NCI-H526 (cell line): ENCODE measurements around the gene TMEM52B.
"Not testable (repeated sequence)": the region's sequence is repeated elsewhere in the genome, so short reads cannot be mapped to it uniquely, and the experiment has no call there.

Experiments used
- DNase-seq, 2 experiments: peaks; one replicate each; lab custom pipeline; 2025; lab: John Stamatoyannopoulos, UW

TMEM52B gene

DNA sequence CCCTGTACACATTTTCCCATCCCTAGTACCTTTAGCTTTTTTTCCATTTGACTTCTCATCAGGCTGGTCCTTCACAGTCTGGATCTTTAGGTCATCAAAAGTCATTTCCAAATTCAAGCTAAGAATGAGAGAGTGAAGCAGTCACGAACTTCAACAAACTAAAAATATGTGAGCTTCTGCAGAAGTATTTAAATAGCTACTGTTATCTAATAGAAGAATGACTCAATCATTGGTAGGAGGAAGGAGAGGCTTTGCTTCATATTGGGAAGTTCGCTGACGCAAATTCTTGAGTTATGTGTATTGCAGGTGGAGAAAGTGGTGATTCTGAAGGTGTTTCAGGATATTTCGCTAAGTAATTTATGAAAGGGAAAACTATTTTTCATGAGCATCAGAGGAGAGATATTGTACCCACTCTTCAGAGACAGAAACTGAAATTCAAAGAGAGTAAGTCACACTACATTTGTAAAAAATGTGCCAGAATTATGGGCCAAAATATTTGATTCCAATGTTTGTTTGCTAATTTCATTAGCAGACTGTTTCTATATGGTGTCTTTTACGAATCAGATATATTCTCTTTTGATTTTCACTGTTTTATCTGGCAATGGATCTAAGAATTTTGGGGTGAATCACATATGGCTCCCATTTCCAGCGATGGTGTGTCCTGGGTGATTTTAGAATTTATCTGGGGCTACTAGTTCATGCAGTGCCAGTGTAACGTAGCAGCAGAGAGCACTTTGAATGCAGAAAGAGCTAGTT is 6.7 kb upstream of the TMEM52B start, which contains the start of gene OLR1:
OLR1 (minus strand) TSS at position 160 of the 756 bp plus-strand sequence; CDS start at position 105, 55 bp downstream.
- no peak for DNase-seq

DNA sequence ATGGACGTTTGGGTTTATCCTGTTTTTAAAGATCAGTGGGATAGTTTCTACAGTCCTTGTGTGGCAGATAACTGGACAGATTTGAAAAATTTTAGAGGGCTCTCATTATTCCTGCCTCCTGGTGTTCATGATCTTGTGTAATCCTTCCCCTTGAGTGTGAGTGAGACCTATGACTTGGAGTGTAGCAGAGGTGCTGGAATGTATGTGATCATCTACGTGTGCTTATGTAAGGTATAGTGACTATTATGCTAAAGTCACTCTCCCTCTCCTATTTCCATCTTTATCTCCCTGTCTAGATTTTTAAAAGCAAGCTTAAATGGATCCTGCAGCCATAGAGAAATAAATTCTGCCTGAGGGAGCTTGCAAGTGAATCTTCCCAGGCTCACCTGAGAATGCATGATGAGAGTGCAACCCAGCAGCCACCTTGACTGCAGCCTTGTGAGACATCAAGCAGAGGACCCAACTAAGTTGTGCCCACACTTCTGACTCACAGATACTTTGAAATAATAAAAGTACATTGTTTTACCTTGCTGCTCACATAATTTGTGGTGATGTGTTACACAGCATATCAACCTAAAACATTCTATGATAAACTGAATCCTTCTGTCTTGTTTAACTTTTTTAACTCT is 3.7 kb upstream of the TMEM52B start:
- DNase-seq = no peak

DNA sequence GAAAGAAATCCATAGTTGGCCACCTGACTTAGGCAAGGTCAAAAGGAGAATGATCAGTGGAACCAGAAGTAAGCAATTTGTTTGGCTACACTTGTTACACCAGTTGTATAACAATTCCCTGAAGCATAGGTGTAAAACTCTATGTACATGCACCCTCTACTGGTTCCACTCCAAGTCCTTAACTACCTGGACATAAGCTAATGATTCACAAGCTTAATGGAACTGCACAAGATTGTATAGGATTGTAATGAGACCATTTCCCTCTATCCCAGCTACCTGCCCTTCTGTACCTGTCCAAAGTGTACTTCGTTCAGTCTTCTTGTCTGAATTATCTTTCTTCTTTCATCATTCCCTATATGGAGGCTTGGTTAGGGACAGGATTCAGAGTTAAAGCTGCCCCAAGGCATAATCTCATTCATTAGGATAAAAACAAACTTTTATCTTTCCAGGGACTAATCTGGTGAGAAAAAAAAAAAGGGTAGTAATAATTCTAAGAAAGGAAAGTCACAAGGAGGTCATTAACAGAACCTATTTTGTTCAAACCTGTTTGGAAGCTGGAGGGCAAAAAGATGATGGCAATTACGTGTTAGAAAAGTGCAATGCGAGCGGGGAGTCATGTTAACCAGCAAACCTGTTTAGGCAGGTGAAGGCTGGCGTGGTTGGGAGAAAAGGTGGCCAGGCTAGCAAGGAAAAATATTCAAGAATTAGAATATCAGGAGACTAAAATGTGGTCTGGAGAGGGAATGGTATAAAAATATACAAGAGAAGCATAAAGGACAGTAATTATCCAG is 2.8 kb upstream of the TMEM52B start:
- peak in 1 of 2 experiments; percentile 11 for DNase-seq

DNA sequence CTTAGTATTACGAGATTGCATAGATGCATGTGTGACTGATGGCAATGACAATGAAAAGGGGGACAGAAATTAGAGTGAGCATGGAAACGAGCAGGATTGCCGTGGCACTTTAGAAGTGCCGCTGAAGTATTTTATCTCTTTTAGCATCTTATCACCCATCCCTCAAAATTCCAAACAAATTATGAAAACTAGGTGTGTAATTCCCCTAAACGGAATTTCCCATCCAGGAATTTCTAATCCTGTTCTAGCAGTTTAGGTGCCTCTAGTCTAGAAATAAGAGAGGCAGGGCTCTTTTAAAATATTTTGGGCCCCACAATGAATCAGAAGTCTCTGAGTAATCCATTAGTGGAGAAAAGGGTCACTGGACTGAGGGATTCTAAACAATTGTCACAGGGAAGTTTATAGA is 947 bp downstream of the TMEM52B start:
- DNase-seq = no peak

- no peak for DNase-seq
Measured at GRCh38 chr12:10182354-10183049, 3.7 kb downstream of the TMEM52B start.

GRCh38 chr12:10184261-10184843 is 5.5 kb downstream of the TMEM52B start:
- no peak for DNase-seq

GRCh38 chr12:10186299-10186698 is 7.5 kb downstream of the TMEM52B start:
- DNase-seq = no peak

GRCh38 chr12:10186958-10187357 is 8.1 kb downstream of the TMEM52B start:
- DNase-seq = not testable (repeated sequence)

DNA sequence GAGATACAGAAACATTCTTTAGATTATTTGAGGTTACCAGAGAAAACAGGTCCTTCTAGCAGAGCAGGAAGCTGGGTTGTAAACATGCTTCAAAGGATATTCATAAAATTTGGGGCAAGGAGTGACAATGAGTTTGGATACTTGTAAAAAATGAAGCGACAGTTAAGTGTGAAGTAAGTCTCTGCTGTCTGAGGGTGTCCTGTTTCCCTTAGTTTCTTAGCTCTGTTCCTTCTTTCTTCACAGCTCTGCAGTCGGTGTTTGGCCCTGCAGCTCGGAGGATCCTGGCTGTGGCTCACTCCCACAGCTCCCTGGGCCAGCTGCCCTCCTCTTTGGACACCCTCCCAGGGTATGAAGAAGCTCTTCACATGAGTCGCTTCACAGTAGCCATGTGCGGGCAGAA is 10.8 kb downstream of the TMEM52B start:
- no peak for DNase-seq

GRCh38 chr12:10190558-10191388 is 11.9 kb downstream of the TMEM52B start:
- peak; percentile 21 to 75 for DNase-seq

DNA sequence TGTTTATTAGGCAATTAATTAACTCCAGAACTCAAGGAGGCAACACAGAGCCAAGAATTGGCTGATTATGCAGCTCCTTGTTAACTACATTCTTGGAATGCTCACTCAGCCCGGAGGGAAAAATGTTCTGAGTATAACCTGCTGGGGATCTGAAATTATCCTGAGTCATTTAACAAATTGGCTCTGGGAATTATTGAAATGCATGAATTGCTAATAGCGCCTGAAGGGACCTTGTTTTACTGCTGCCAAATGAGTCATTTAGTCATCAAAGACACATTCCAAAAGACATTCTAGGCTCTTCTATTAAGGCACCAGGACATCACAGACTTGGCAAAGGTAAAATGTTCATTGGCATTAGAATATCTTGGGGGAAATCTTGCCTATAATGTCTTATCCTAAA is 13.0 kb downstream of the TMEM52B start:
- DNase-seq = no peak

DNA sequence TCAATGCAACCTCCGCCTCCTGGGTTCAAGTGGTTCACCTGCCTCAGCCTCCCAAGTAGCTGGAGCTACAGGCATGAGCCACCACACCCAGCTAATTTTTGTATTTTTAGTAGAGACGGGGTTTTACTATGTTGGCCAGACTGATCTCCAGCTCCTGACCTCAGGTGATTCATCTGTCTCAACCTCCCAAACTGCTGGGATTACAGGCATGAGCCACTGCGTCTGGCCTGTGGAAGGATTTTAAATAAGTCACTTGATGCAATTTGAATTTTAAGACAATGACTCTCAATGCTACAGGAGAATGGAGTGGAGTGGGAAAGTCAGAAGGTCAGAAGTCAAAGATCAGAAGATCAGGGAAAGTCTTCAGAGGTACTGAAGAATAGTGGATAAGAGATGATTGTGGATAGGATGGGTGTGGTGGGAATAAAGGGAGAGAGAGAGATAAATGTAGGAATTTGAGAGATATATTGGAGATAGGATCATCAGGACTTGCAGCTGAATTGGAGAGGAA is 15.4 kb downstream of the TMEM52B start:
- DNase-seq = no peak

DNA sequence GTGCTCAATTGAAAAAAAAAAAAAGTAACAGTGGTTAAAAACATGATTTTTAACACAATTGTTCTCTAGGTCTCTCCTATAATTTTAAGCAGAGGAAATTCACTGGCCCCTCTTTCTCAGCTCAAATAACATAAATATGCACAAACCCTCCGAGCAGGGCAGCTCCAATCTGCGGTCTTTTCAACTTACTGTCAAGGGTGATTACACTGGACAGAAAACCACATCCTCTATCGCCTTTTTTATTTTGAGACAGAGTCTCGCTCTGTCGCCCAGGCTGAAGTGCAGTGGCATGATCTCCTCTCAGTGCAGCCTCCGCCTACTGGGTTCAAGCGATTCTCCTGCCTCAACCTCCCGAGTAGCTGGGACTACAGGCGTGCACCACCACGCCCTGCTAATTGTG is 17.4 kb downstream of the TMEM52B start:
- no peak for DNase-seq

DNA sequence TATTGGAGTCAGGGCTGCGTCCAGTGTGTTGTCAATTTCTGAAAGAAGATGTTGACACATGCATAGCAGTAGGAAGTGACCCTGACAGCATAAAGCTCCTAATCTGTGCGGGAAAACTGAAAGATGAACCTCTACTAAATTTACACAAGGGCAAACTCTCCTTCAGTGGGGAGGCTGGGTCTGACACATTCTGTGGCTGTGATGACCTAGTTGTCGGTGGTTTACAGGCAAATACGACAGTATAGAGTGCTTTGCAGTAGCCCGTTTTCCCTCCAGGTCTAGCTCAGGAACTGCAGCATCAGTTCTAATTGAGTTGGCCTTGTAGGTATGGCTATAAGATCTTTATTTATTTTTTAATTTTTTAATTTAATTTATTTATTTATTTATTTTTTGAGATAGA is 19.0 kb downstream of the TMEM52B start:
- DNase-seq = no peak

GRCh38 chr12:10204495-10204894 is 25.7 kb downstream of the TMEM52B start:
- DNase-seq = not testable (repeated sequence)

DNA sequence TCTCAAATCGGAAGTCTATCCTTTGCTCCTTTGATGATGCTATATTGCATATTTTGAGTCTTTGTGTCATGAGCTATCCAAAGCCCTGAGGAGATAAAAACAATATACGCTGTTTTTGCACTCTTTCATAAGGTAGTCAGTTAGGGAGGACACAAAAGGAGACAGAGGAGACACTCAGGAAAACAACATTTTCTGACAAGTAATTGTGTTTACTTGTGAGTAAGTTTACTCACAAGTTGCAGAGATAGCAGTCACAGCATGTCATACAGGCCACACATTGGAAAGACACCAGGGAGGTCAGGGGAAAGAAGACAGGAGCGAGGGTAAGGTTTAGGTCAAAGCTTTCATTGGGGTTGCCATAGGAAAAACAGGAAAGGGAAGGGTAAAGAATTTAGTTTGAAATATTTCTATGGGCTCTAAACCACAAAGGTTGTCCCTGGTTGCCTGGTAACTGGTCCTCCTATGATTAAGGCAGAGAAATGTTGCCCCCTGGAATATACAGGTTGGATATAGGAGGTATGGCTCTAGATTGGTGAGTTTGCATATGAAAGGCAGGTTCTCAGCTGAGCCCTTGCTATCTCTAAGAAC is 26.5 kb downstream of the TMEM52B start:
- DNase-seq = no peak

DNA sequence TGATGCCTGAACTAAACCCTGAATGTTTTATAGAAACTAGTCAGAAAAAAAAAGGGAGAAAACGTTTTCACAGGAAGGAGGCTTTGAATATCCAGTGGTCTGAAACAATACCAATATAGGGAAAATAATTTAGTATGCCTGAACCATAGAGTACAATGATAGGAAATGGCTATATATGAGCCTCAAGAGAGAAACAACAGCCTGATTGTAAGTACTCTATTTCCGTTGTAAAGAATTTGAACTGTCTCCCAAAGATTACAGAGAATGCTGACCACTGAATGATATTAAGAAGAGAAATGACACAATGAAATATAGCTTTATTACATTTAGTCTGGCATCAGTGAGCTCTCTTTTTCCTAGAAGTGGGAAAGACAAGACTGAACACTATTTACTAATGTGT is 28.3 kb downstream of the TMEM52B start:
- DNase-seq = no peak

GRCh38 chr12:10210225-10210624 is 31.4 kb downstream of the TMEM52B start:
- no peak for DNase-seq

GRCh38 chr12:10211101-10211939 is 32.5 kb downstream of the TMEM52B start:
- DNase-seq = no peak
